ENCODE data around the gene NSF.
"Not testable (repeated sequence)": the region's sequence is repeated elsewhere in the genome, so short reads cannot be mapped to it uniquely, and the experiment has no call there.

Gene NSF

DNA sequence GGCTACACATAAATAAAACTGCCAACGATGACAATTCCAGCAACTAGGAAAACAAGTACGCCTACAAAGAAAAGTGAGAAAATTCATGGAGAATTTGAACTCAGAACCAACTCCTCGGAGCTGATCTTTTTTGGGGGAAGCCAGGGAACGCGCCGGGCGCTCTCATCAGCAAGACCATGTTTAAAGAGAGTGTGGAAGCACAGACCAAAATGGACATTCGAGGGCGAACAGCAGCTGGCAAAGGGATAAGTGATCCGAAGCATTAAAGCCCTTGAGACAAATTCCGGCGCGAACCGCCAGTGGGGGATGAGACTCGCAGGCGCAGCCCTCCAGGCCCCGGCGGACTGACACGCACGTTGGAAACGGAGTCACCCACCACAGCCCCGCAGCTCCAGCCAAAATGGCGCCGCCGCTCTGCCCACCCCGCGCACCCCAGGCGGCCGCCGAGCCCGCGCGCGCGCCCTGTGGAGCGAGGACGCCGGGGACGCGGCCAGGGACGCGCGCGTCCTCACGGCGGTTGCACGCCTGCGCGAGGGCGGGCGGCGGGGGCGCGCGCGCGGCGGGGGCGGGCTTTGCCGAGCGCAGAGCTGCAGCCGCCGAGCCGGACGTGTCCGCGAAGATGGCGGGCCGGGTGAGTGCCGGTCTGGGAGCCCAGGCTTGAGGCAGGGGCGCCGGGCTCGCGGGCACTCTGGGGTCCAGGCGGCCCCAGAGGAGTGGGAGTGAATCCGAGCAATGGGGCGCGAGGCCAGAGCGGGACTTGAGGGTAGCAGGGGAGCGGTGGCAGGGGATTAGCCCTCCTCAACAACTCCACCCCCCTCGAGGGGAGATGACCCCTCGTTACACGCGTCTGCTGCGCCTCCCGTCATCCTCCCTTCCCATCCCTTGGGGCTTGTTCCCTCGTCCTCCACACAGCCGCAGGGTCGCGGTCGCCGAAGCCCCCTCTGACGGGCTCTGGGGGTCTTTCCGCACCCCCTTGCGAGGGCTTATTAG is at the start of gene NSF:
NSF (plus strand) TSS at position 513 of the 990 bp plus-strand sequence; CDS start at position 620, 107 bp downstream.
- not testable (repeated sequence) for DNase-seq

DNA sequence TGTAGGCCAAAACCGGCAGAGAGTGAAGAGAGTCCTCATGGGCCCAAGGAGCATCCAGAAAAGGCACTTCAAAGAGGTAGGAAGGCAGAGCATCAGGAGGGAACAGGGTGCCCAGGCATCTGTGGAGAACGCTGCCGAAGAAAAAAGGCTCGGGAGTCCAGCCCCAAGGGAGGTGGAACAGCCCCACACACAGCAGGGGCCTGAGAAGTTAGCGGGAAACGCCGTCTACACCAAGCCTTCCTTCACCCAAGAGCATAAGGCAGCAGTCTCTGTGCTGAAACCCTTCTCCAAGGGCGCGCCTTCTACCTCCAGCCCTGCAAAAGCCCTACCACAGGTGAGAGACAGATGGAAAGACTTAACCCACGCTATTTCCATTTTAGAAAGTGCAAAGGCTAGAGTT is 41.9 kb upstream of the NSF start:
- not testable (repeated sequence) for DNase-seq

DNA sequence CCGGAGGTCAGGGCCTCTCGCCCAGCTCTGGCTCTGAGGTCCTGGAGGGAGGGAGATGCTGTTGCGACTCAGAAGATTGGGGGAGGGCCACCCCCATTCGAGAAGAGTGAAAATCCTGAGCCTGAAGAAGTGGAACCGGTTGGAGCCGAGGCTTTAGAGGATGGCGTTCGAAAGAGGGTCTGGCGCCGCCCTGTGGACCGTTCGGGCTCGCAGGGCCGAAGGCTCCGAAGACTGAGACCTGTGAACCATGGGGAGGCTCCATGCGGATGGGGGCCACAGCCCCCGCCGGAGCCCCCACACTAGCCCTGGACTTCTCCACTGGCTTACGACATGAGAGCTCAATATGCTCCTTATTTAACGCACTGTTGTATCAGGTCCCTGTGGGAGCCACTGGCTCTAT is 31.3 kb upstream of the NSF start:
- DNase-seq: not testable (repeated sequence)

DNA sequence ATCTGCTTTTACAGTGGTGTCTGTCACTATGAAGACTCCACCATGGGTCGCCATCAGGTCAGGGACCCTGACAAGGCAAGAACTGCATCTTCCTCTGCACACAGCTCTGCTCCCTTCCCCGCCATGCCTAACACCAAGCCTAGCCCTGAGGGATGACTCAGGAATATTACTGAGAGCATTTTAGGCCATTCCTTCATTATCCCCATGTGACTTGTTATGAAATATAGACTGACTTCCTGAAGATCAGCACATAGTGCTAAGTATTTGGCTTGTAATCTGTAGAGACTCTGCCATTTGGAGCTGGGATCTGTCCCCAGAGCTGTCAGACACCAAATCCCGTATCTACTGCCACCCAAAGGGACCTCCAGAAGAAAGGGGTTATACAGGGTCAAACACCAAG is 30.4 kb upstream of the NSF start:
- not testable (repeated sequence) for DNase-seq

GRCh38 chr17:46566284-46566683 is 24.2 kb upstream of the NSF start:
- DNase-seq: not testable (repeated sequence)

DNA sequence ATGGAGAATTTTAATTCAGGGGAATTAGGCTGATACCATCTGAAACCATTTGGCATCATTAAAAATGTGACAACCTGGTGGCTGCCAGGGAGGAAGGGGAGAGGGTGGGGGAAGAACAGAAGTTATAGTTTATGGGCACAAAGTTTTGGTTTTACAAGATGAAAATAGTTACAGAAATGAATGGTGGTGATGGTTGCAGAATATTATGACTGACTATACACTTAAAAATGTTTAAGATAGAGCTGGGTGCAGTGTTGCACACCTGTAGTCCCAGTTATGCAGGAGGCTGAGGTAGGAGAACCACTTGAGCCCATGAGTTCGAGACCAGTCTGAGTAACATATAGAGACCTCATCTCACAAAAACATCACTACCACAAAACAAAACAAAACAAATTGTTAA is 23.5 kb upstream of the NSF start:
- DNase-seq: not testable (repeated sequence)

- DNase-seq: not testable (repeated sequence)
These were observed 18.7 kb upstream of the NSF start for GRCh38 chr17:46571796-46572195.

- not testable (repeated sequence) for DNase-seq
These were observed 11.1 kb upstream of the NSF start, which contains the start of gene ARL17A for GRCh38 chr17:46579083-46580075. ARL17A (minus strand) TSS chr17:46579691; CDS start chr17:46576322, 3,369 bp downstream.

- not testable (repeated sequence) for DNase-seq
These were observed 10.4 kb upstream of the NSF start for GRCh38 chr17:46580082-46580481.

DNA sequence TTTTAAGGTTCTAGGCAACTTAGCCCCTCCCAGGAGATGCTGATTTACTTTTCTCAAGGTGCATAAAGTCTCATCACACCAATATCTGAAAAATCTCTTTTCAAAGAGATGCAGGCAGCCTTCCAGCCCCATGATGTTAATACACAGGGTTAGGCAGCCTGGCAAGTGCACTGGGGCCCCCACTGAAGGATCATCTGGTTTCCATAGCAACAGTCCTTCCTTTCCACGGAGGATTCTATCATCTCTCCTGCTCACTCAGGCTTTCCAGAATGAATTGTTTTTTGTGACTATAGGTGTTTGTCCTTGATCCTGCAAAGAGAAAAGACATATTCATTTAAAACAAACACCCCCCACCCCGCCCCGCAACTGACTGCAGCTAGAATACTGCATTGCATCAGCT is 5.0 kb upstream of the NSF start:
- not testable (repeated sequence) for DNase-seq

- not testable (repeated sequence) for DNase-seq
These were observed 863 bp downstream of the NSF start for GRCh38 chr17:46591332-46591731.

GRCh38 chr17:46598344-46598931 is 8.0 kb downstream of the NSF start:
- not testable (repeated sequence) for DNase-seq

GRCh38 chr17:46600767-46601166 is 10.3 kb downstream of the NSF start:
- not testable (repeated sequence) for DNase-seq

- DNase-seq: not testable (repeated sequence)
These were observed 12.7 kb downstream of the NSF start for GRCh38 chr17:46603125-46603524.

DNA sequence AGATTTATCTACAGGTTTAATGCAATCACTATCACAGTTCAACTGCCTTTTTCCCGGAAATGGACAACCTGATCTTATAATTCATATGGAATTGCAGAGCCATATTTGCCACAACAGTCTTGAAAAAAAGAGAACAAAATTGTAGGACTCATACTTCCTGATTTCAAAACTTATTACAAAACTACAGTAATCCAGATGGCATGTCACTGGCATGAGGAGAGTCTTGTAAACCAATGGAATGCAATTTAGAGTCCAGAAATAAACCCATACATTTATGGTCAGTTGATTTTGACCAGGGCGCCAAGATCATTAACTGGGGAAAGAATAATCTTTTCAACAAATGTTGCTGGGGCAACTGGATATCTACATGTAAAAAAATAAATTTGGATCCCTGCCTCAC is 20.8 kb downstream of the NSF start:
- not testable (repeated sequence) for DNase-seq

GRCh38 chr17:46613876-46614275 is 23.4 kb downstream of the NSF start:
- DNase-seq: not testable (repeated sequence)

DNA sequence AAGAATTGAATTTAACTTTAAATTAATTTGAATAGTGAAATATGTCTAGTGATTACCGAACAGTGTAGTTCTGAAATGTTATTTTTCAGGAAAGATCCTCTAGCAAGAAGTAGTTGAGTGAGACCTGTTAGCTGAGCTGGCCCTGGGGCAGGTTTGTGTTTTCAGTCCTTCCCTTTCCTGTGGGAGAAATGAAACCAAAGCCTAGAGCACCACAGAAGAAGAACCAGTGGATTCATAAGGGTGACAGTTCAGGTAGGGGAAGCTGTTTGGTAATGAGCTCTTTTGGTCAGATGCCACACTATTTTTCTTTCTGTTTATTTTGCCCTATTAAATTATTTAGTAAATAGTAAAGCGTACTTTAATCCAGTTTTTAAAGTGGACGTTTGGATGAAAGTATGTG is 26.7 kb downstream of the NSF start:
- DNase-seq: not testable (repeated sequence)

DNA sequence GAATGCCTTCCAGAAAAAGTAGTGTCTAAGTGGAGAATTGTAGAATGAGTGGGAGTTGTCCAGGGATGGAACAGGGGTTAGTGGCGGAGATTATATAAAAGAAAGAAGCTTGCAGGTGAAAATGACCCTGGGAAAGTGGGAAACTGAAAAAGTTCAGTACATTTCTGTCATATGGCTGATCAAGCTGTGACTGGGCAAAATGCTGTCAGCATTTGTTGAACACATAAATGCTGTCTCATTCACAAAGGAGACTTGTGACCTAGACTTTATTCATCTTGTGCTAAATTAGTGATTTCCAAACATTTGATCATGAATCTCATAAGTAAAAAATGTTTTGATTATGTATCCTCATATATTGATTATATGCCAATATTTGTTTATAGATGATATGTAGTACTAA is 28.5 kb downstream of the NSF start:
- not testable (repeated sequence) for DNase-seq

- not testable (repeated sequence) for DNase-seq
These were observed 33.3 kb downstream of the NSF start for GRCh38 chr17:46623790-46624189.

DNA sequence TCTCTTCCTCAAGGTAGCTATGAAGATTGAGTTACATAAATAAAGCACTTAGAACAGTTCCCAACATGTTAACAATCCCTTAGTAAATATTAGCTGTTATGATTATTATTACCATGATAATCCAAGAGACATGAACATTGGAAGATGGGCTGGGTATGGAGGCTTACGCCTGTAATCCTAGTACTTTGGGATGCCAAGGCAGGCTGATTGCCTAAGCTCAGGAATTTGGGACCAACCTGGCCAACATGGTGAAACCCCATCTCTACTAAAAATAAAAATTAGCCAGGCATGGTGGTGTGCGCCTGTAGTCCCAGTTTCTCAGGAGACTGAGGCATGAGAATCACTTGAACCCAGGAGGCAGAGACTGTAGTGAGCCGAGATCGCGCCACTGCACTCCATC is 34.3 kb downstream of the NSF start:
- DNase-seq: not testable (repeated sequence)

GRCh38 chr17:46627452-46627851 is 37.0 kb downstream of the NSF start:
- not testable (repeated sequence) for DNase-seq

GRCh38 chr17:46628753-46629436 is 38.4 kb downstream of the NSF start:
- not testable (repeated sequence) for DNase-seq
